MV-4-11 (cell line): ENCODE results near the gene GPBP1.
A peak's percentile ranks its signal among the peaks of the same experiment; 100 is the strongest.
"Not testable (repeated sequence)": the region's sequence is repeated elsewhere in the genome, so short reads cannot be mapped to it uniquely, and the experiment has no call there.

Experiments
- DNase-seq: peaks from one replicate; lab custom pipeline; 2025; lab: John Stamatoyannopoulos, UW

GPBP1 gene

GRCh38 chr5:57176350-57176857 lies 2.5 kb downstream of the GPBP1 start:
- no peak for DNase-seq

DNA sequence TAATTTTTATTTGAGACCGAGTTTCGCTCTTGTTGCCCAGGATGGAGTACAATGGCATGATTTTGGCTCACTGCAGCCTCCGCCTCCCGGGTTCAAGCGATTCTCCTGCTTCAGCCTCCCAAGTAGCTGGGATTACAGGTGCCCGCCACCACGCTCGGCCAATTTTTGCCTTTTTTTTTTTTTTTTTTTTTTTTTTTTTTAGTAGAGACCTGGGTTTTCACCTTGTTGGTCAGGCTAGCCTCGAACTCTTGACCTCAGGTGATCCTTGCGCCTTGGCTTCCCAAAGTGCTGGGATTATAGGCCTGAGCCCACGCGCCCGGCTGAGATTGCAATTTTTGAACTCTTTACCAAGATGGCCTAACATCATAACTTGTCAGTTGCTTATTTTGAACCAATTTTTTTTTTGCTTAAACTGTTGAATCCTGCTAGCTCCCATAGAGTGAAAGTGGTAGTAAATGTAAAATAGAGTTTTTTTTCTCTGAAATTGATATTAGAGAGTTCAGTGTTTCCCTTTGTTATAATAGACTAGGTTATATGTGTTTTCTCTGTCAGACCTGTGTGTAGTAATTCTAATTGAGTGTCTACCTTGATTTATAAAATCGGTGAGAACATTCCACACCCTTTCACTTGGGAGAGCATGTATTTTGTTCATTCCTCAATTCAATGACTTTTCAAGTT lies 3.8 kb downstream of the GPBP1 start:
- no peak for DNase-seq

DNA sequence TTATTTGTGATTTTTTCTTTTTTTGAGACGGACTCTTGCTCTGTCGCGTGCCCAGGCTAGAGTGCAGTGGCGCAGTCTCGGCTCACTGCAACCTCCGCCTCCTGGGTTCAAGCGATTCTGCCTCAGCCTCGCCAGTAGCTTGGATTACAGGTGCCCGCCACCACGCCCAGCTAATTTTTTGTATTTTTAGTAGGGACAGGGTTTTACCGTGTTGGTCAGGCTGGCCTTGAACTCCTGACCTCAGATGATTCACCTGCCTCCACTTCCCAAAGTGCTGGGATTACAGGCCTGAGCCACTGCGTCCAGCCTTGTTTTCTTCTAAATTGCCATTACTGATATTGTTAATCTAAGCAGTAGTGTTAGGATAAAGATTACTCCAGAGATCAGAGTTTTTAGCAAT lies 4.4 kb downstream of the GPBP1 start:
- not testable (repeated sequence) for DNase-seq

DNA sequence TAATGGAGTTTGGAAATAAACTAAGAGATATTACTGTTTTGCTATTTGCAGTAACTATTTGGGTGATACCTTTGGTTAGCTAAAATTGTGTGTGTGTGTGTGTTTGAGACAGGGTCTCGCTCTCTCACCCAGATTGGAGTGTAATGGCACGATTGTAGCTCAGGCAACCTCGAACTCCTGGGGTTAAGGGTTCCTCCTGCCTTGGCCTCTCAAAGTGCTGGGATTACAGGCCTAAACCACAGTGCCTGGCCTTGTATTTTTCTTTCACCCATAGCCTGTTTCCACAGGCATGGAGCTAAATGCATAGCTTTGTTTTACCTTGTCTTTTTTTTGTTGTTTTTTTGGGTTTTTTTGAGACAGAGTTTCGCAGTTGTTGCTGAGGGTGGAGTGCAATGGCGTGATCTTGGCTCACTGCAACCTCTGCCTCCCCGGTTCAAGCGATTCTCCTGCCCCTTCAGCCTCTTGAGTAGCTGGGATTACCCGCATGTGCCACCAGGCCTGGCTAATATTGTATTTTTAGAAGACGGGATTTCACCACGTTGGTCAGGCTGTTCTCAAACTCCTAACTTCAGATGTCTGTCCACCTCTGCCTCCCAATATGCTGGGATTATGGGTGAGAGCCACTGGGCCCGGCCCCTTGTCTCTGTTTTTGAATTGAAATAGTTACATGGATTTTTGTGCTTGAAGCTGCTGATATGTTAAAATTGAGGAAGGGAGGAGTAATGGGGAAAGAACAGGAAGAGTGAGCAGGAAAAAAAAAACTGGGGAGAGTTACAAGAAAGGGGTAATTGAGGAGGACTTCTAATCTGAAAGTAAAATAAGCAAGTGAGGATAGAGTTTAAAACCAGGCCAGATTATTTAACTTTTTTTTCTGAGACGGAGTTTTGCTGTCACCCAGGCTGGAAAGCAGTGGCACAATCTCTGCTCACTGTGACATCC lies 5.7 kb downstream of the GPBP1 start:
- no peak for DNase-seq

GRCh38 chr5:57181154-57181553 lies 7.3 kb downstream of the GPBP1 start:
- DNase-seq: no peak

- no peak for DNase-seq
These were observed 10.5 kb downstream of the GPBP1 start for GRCh38 chr5:57184322-57184721.

- peak; percentile 22 for DNase-seq
These were observed 11.5 kb downstream of the GPBP1 start for GRCh38 chr5:57185313-57185712.

DNA sequence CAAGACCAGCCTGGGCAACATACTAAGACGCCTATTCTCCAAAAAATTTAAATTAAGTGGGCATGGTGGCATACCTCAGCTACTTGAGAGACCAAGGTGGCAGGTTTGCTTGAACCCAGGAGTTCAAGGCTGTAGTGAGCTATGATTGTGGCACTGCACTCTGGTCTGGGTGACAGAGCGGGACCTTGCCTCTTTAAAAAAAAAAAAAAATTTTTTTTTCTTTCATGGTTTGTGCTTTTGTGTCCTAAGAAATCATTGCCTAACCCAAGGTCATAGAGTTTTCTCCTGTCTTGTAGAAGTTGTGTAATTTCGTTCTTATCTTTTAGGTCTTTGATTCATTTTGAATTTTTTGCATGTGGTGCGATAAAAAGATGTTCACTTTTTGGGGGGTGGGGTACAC lies 12.3 kb downstream of the GPBP1 start:
- DNase-seq: peak; percentile 50

DNA sequence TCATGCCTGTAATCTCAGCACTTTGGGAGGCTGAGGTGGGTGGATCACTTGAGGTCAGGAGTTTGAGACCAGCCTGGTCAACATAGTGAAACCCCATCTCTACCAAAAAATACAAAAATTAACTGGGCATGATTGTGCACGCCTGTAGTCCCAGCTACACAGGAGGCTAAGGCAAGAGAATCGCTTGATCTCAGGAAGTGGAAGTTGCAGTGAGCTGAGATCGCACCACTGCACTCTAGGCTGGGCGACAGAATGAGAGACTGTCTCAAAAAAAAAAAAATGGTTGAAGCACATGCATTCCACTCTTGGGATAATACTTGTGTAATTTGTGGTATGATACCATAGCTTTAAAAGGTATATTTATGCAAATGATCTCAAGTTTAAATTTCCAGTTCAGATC lies 14.1 kb downstream of the GPBP1 start:
- DNase-seq: not testable (repeated sequence)

DNA sequence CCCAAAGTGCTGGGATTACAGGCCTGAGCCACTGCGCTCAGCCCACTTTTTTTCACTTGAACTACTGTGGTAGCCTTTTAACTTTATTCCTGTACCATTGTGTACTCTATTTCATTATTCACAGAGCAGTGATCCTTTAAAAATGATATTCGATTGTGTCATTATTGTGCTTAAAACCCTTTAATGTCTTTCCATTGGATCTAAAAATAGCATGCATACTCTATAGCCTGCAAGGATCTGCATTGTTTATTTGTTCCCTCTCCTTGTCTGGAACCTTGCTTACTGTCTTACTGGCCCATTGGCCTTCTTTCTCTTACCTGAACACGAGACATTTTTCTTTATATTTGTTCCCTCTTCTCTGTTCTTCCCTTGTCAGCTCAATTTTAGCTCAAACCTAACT lies 15.7 kb downstream of the GPBP1 start:
- DNase-seq: no peak

GRCh38 chr5:57190593-57190992 lies 16.7 kb downstream of the GPBP1 start:
- no peak for DNase-seq

GRCh38 chr5:57191163-57191562 lies 17.3 kb downstream of the GPBP1 start:
- no peak for DNase-seq

DNA sequence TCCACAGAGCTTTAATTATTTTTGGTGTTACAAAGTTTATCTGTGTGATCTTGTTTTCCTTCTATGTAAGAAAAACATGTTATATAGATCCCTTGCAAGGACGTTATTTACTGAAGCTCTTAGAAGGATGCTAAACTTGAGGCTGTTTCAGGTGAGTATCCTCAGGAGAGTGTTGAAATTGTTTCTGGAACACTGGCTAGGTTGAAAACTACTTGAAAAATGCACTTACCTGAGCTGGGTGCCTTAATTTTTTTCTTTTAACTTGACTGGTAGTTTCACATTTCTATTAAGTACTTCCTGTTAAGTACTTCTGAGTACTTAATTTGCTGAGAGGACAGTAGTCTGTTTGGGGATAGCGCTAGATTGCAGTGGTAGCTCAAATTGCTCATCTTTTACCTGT lies 18.1 kb downstream of the GPBP1 start:
- no peak for DNase-seq

DNA sequence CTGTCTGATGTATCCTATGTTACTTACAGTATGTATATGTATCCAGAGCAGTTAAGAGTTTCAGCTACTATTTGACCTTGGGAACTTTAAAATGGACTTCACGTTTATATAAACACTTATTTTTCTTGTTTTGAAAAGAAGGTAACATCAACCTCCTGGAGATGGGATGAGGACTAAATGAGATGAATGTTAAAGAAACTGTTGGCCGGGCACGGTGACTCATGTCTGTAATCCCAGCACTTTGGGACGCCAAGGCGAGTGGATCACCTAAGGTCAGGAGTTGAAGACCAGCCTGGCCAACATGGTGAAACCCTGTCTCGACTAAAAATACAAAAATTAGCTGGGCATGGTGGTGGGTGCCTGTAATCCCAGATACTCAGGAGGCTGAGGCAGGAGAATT lies 19.0 kb downstream of the GPBP1 start:
- not testable (repeated sequence) for DNase-seq

DNA sequence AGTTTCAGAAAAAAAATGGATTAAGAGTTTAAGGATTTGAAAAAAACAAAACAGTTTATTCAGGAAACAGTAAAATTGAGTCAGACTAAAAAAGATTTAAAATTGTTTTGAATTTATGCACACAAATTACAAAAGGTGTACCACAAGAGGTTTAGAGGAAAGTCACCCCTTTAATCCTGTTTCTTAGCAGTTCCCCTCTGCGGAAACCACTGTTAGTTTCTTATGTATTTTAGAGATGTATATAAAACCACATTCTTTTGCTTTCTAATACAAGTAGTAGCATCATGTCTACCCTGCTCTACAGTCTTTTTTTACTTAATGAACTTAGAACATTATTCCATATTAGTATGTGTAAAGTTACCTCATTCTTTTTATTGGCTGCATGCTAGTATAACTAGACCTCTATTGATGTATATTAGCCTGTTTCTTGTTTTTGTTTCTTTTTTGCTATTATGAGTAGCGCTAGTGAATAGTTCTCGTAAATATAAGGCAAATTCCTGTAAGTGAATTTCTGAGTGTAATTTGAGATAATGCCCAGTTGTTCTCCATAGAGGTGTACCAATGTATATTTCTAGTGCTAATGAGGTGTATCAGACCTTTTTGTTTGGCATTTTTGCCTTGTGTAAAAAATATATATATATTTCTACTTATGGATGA lies 20.0 kb downstream of the GPBP1 start:
- DNase-seq: peak; percentile 21

GRCh38 chr5:57194653-57195052 lies 20.8 kb downstream of the GPBP1 start:
- DNase-seq: no peak

DNA sequence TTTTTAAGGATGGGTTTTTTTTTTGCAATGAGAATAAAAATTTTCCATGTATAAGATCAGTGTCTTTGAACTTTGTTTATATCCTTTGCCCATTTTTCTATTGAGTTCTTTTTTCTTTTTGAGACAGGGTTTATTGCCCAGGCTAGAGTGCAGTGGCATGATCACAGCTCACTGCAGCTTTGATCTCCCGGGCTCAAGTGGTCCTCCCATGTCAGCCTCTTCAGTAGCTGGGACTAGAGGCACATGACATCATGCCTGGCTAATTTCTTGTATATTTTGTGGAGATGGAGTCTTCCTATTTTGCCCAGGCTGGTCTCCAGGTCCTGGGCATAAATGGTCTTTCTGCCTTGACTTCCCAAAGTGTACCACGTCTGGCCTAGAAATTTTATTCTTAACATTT lies 21.2 kb downstream of the GPBP1 start:
- DNase-seq: no peak

DNA sequence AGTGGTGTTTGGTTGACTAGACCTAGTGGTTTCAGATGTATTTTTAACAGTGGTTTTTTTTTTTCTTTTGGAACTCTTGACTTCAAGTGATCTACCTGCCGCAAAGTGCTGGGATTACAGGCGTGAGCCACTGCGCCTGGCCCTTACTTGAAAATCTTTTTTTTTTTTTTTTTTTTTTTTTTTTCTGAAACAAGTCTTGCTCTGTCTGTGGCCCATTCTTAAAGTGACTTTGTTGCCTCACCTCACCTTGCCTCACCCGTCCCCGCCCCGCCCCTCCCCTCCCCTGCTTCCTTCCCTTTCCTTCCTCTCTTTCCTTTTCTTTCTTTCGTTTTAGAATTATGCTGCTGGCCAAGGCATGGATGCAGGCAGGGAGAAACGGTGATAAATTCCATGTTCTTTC lies 26.0 kb downstream of the GPBP1 start:
- no peak for DNase-seq

DNA sequence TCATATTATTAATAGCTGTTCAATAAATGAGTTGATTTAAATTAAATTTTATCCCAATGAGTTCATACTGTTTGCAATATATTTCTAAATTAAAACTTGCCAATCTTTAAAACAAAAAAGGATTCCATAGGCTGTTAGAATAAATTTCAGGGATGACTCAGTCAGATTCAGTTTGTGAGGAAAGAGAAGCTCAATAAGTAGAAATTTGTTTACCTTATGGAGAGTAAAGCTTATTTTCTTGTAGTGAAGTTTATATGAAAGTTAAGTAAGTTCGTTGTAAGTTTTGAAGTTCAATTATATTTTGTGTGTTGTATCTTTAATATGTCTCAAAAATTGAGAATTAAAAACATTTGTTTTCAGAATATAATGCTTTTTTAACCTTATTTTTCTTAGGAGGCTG lies 29.0 kb downstream of the GPBP1 start:
- no peak for DNase-seq

GRCh38 chr5:57207007-57207653 lies 33.3 kb downstream of the GPBP1 start:
- peak; percentile 29 for DNase-seq

DNA sequence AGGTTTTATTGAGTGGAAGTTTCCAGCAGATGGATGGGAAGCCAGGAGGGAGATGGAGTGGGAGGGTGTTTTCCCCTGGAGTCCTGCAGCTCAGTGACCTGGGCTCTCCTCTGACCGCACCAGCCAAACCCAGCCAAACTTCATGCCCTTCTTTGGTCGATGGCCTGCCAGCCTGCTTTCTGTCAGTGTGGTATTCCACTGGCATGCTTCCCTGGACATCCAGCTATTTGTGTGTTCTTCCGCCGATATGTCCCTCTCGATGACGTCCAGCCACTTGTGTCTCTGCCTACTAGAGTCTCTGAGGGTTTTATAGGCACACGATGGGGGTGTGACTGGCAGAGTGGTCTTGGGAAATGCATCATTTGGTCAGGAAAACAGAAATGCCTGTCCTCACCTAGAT lies 33.8 kb downstream of the GPBP1 start:
- DNase-seq: no peak
